Erythroblast (primary cell): Measurements from ENCODE around the gene GTF2A1.
"Not testable (repeated sequence)": the region's sequence is repeated elsewhere in the genome, so short reads cannot be mapped to it uniquely, and the experiment has no call there.

Experiments
- DNase-seq, 2 experiments: peaks; one replicate each; lab custom pipeline; 2025; lab: John Stamatoyannopoulos, UW
- GATA1 ChIP-seq: IDR thresholded peaks from 2 replicates; pipeline ENCODE4 v1.6.1; 2011; ENCODE audit warnings: low read depth, mild to moderate bottlenecking, control low read depth, low read length, moderate library complexity
- POLR2A ChIP-seq: IDR thresholded peaks from 2 replicates; pipeline ENCODE4 v1.6.1; 2011; ENCODE audit warnings: mild to moderate bottlenecking, low read length

The GTF2A1 gene

DNA sequence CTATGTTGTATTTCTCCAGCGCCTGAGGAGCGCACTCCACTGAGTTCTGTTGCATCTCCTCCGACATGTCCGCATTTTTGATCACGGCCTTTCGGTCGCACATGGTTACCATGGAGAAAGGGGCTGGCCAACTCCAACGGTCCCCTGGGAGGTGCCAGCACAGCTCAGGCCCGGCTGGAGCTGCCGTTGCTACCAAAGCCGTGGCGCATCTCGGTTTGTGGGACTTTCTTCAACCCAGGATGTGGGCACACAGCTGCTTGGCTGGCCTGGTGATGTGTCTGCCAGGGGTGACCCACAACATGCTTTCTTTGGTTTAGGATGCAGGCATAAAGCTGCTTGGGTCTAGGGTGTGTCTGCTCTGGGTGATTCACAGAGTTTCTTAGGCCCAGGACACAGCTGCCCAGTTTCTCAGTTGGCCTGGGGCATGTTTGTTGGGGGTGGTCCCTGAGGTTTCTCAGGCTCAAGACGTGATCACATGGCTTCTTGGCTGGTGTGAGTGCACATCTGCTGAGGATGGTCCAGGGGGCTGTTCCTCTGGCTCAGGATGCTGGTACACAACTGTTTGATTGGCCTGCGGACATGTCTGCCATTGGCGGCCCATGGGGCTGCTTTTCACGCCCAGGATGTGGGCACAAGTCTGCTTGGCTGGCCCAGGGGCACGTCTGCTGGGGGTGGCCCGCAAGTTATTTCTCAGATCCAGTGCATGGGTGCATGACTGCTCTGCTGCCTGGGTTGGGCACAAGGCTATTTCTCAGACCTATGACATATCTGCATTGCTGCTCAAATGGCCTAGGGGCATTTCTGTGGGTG lies 25.9 kb upstream of the GTF2A1 start:
- DNase-seq, result no peak

DNA sequence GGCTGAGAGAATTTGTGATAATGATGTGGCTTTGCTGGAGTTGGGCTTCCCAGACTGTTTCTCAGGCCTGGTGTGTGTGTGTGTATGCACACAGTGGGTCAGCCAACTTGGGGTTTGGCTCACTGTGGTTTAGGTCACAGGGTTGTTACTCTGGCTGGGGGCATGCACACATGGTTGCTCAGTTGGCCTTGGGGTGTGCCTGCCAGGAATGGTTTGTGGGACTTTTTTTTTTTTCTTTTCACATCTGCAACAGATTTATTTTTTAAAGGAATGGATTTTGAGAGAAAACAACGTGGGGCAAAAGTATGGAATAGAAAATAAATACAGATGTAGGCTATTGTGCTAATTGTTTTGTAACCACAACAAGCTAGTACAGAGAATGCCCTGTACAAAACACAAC lies 25.0 kb upstream of the GTF2A1 start:
- TF ChIP-seq POLR2A, result no peak
- no peak for TF ChIP-seq GATA1
- DNase-seq, result no peak

More for the DNA sequence above, 25.9 kb upstream of the GTF2A1 start:
- no peak for TF ChIP-seq POLR2A
- TF ChIP-seq GATA1, result no peak

DNA sequence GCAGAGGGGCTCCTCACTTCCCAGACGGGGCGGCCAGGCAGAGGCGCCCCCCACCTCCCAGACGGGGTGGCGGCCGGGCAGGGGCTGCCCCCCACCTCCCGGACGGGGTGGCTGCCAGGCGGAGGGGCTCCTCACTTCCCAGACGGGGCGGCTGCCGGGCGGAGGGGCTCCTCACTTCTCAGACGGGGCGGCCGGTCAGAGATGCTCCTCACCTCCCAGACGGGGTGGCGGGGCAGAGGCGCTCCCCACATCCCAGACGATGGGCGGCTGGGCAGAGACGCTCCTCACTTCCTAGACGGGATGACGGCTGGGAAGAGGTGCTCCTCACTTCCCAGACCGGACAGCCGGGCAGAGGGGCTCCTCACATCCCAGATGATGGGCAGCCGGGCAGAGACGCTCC lies 23.7 kb upstream of the GTF2A1 start:
- DNase-seq, result not testable (repeated sequence)

DNA sequence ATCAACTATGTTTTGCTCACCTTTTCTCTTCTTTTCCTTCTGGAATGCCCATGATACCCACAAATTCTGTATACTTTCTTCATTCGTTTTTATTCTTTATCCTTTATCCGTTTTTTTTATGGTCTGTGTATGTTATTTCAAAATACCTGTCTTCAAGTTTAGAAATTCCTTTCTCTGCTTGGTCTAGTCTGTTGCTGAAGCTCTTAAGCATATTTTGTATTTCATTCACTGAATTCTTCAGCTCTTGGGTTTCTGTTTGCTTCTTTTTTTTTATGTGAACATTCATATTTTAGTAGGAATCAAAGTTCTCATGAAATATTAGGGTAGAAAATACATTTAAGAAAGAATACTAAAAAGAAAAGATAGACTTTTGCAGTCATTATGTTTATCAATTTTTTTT lies 22.7 kb upstream of the GTF2A1 start:
- DNase-seq, result no peak
- TF ChIP-seq GATA1, result no peak
- TF ChIP-seq POLR2A, result no peak

DNA sequence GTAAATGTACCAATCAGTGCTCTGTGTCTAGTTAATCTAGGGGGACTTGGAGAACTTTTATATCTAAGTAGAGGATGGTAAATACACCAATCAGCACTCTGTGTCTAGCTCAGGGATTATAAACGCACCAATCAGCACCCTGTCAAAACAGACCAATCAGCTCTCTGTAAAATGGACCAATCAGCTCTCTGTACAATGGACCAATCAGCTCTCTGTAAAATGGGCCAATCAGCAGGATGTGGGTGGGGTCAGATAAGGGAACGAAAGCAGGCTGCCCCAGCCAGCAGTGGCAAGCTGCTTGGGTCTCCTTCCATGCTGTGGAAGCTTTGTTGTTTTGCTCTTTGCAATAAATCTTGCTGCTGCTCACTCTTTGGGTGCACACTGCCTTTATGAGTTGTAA lies 16.1 kb upstream of the GTF2A1 start:
- DNase-seq, result peak; percentile 23 to 47

DNA sequence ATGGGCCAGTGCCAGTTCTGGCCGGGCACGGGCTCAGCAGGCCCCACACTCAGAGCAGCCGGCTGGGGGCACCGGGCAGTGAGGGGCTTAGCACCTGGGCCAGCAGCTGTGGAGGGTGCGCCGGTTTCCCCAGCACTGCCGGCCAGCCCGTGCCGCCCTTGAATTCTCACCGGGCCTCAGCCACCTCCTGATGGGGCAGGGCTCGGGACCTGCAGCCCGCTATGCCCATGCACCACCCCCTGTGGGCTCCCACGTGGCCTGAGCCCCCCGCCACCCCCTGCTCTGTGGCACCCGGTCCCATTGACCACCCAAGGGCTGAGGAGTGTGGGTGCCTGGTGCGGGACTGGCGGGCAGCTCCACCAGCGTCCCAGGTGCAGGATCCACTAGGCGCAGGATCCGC lies 15.4 kb upstream of the GTF2A1 start:
- no peak for DNase-seq
- no peak for TF ChIP-seq POLR2A
- no peak for TF ChIP-seq GATA1

DNA sequence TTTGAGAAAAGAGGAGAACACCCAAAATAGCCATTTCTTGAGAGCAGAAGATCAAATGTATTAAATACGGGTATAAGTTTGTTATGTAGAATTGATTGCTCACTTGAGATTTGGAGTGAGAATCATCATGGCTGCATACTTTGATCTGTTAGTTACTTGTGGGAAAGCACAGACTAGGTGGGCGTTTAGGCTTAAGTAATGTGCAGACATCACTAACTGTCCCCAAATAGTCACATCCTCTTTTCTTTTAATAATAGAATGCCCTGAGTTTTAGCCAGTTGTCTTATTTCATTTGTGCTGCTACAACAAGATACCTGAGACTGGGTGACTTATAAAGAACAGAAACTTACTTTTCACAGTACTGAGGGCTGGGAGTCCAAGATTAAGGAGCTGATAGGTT lies 14.3 kb upstream of the GTF2A1 start:
- TF ChIP-seq GATA1 (no peak), POLR2A (no peak)
- DNase-seq, result no peak

DNA sequence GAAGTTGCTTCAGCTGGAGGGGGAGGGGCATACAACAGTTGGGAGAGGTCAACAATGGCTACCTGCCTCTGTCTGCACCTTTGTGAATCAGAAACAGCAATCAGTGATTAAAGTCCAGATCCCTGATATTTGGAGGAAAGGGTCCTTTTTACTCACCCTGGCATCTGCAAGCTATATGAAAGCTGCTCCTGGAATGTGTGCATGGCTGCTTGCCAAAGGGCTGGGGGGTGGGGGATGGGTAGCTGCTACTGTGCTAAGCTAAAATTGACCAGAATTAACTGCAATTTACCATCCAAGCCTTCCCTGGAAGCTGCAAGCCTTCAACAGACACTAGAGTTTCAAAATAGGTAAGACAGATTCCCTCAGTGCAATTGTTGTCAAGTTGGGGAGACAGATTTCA lies 13.5 kb upstream of the GTF2A1 start:
- no peak for DNase-seq

DNA sequence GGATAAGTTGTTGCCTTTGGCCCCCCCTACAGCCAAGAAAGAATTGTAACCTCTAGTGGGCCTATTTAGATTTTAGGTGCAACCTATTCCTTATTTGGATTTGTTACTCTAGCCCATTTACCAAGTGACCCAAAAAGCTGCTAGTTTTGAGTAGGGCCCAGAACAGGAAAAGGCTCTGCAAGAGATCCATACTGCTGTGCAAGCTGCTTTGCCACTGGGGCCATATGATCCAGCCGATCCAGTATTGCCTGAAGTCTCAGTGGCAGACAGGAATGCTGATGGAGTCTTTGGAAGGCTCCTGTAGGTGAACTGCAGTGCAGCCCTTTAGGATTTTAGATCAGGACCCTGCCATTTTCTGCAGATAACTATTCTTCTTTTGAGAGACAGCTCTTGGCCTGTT lies 12.9 kb upstream of the GTF2A1 start:
- no peak for DNase-seq

More for the DNA sequence above, 13.5 kb upstream of the GTF2A1 start:
- TF ChIP-seq GATA1, result no peak
- no peak for TF ChIP-seq POLR2A

DNA sequence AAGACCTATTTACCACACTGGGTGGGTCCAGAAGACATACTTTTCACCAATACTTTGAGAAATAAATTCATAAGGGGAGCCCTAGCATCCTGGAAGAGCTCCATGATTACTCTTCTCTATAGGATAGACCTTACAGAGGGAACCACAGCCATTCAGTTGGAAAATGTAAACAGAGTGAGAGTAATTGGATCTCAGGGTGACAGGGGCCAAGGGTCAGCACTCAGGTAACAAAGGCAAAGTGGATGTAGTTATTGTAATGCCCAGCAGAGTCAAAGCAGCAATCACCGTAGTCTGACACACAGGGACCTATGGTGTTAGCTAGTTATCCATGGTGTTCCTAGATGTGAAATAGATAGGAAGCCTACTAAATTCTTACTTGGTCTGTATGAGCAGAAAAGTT lies 10.8 kb upstream of the GTF2A1 start:
- no peak for TF ChIP-seq POLR2A
- DNase-seq, result no peak

More for the DNA sequence above, 12.9 kb upstream of the GTF2A1 start:
- TF ChIP-seq GATA1 (no peak), POLR2A (no peak)

DNA sequence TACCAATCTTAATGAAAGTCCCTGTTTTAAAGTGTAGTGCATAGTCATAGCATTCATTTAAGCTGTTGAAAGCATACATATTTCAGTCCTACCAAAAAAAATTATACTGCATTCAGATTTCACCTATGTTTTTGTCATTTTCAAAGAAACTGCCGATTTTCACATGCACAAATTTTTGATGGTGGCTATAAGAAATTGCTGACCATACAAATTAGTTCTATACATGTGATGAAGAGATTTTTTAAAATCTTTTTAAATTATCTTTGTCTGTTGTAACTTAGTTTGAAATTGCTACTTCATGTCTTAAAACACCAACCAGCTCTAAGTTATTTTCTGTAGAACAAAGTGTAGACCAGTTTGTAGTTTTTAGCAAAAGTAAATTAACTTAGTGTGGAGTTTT lies 3.5 kb upstream of the GTF2A1 start:
- TF ChIP-seq POLR2A, result no peak
- no peak for TF ChIP-seq GATA1
- no peak for DNase-seq

DNA sequence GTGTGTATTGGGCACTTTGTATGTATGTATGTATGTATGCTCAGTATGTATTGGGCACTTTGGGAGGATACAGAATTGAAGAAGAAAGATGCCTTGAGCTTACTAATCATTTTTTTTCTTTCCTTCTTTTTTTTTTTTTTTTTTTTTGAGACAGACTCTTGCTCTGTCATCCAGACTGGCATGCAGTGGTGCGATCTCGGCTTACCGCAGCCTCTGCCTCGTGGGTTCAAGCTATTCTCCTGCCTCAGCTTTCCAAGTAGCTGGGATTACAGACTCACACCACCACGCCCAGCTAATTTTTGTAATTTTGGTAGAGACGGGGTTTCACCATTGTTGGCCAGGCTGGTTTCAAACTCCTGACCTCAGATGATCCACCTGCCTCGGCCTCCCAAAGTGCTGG lies 3.0 kb upstream of the GTF2A1 start:
- DNase-seq, result not testable (repeated sequence)

DNA sequence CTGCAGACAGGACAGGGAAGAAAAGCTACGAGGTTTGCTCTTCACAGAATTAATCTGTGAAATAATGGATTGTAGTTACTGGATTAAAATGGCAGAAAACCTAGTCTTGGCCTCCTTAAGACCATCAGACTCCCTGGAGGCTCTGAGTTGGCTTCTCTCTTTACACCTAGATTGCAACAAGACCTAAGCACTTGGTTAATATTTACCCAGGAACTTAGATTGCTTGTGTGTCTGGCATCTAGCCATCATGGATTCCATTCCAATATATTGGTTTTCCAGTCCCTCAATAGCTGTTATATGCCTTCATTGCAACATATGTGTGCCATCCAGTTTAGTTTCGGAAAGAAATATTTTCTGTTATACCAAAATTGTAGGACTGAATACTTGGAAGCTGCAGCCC lies 1.9 kb upstream of the GTF2A1 start:
- TF ChIP-seq GATA1 (no peak), POLR2A (no peak)

DNA sequence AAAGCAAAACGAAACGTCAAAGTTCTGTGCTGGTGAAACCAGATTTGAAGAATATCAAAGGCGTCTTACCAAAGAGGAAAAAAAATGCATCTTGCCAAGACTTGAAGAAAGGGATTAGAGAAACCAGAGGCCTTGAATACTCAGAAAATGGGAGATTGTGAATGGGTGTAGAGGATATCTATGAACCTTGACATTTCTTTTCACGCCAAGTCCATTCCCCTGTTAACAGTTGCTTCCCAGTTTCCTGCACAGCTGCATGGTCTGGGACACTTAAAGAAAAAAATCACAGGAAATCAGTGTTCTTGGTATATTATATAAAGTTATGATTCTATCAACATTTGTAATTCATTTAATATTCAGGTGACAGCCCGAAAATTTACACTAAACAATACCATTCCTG lies 1.4 kb upstream of the GTF2A1 start:
- no peak for DNase-seq
- TF ChIP-seq GATA1, result no peak
- TF ChIP-seq POLR2A, result no peak

More for the DNA sequence above, 1.9 kb upstream of the GTF2A1 start:
- no peak for DNase-seq

DNA sequence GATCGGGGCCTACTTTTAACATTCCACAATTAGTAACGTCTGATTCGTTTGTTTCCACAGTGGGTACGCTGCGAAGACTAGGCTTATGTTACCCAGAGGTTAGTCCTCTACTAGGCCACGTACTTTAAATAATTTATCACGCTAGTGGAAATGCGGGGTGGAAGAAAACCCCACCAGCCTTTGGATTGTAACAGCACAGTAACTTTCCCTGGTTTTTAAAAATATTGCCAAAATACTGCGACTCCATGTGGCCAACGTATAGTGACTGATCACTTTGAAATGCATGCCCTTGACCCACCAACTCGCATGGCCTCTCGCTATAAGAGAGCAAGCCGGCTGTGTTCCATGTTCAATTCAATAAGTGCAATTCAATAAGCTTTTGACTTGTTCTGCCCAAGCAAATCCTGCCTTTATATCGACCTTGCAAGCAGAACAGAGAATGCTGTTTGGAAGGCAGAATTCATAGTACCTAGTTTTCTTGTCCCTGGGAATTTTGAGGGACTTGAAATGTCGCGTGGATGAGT lies 882 bp upstream of the GTF2A1 start:
- peak; percentile 61 for TF ChIP-seq POLR2A
- TF ChIP-seq GATA1, result no peak
- DNase-seq, result peak in 1 of 2 experiments; percentile 54
